Chondrocyte (in vitro differentiated cells): Measurements from ENCODE around the gene L1TD1. TPM values are rescaled to one million over a fixed set of nuclear protein-coding genes. Genes with fewer than 3 reads are reported as not detected.
"Not testable (repeated sequence)": the region's sequence is repeated elsewhere in the genome, so short reads cannot be mapped to it uniquely, and the experiment has no call there.

Source experiments
- DNase-seq: peaks from one replicate; pipeline ENCODE4 v3.0.0; 2021; ENCODE audit warnings: mixed read lengths, low spot score
- H3K27ac Mint-ChIP-seq: one replicate; pipeline ENCODE4 v1.8.0; 2021; ENCODE audit warnings: mild to moderate bottlenecking, moderate library complexity, mixed read lengths; ENCODE audit not compliant: unreplicated experiment
- H3K27me3 Mint-ChIP-seq: 2 replicates; pipeline ENCODE4 v1.8.0; 2021; ENCODE audit warnings: low read depth, mixed read lengths
- H3K36me3 Mint-ChIP-seq: 2 replicates; pipeline ENCODE4 v1.8.0; 2021; ENCODE audit warnings: low read depth, mixed read lengths
- H3K4me1 Mint-ChIP-seq: 2 replicates; pipeline ENCODE4 v1.8.0; 2021; ENCODE audit warnings: low read depth, mild to moderate bottlenecking, mixed read lengths
- H3K4me3 Mint-ChIP-seq: one replicate; pipeline ENCODE4 v1.8.0; 2021; ENCODE audit warnings: mild to moderate bottlenecking, moderate library complexity, mixed read lengths; ENCODE audit not compliant: unreplicated experiment
- H3K9me3 Mint-ChIP-seq: 2 replicates; pipeline ENCODE4 v1.8.0; 2021; ENCODE audit warnings: low read depth, mixed read lengths
- total RNA-seq: library from RNA; stranded (reverse); gene quantifications from 3 replicates; pipeline ENCODE4 v1.2.1, GENCODE V29; 2021
- TF ChIP-seq, protein P1 (sequence below): fragments of 200-600 bp; sonication (generic); IDR thresholded peaks from 2 replicates; pipeline ENCODE4 v1.5.0; 2021; ENCODE audit warnings: antibody characterized with exemption, mild to moderate bottlenecking, moderate library complexity

The L1TD1 gene
- total RNA-seq, 1 donor from 2014 or later: 0.12 TPM

DNA sequence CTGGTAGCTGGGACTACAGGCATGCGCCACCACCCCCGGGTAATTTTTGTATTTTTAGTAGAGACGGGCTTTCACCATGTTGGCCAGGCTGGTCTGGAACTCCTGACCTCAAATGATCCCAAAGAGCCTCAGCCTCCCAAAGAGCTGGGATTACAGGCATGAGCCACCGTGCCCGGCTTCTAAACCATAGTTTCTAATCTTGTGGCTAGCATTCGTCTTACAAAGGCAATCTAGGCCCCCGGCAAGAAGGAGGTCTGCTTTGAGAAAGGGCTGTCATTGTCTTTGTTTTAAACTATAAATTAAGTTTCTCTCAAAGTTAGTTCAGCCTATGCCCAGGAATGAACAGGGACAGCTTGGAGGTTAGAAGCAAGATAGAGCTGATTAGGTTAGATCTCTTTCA lies 10.3 kb upstream of the L1TD1 start:
- DNase-seq: no peak
- Mint-ChIP-seq H3K27me3 (peaks cover 2% of the 10 kb centered on the region), H3K27ac (no peak overlapping the region), H3K36me3 (no peaks in the 10 kb centered on the region), H3K4me3 (no peak overlapping the region), H3K4me1 (no peaks in the 10 kb centered on the region), H3K9me3 (no peaks in the 10 kb centered on the region)
- TF ChIP-seq, protein P1, sequence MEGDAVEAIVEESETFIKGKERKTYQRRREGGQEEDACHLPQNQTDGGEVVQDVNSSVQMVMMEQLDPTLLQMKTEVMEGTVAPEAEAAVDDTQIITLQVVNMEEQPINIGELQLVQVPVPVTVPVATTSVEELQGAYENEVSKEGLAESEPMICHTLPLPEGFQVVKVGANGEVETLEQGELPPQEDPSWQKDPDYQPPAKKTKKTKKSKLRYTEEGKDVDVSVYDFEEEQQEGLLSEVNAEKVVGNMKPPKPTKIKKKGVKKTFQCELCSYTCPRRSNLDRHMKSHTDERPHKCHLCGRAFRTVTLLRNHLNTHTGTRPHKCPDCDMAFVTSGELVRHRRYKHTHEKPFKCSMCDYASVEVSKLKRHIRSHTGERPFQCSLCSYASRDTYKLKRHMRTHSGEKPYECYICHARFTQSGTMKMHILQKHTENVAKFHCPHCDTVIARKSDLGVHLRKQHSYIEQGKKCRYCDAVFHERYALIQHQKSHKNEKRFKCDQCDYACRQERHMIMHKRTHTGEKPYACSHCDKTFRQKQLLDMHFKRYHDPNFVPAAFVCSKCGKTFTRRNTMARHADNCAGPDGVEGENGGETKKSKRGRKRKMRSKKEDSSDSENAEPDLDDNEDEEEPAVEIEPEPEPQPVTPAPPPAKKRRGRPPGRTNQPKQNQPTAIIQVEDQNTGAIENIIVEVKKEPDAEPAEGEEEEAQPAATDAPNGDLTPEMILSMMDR: no peak

DNA sequence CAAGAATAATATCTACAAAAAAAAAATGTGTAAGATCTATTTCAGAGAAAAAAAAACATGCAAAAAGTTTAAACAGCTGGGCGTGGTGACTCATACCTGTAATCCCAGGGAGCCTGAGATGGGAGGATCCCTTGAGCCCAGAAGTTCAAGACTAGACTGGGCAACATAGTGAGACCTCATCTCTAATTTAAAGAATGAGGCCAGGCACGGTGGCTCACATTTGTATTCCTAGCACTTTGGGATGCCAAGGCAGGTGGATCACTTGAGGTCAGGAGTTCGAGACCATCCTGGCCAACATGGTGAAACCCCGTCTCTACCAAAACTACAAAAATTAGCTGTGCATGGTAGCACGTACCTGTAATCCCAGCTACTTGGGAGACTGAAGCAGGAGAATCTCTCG lies 9.4 kb upstream of the L1TD1 start:
- H3K27me3 Mint-ChIP-seq, H3K9me3 Mint-ChIP-seq, DNase-seq, H3K4me1 Mint-ChIP-seq, H3K36me3 Mint-ChIP-seq, H3K27ac Mint-ChIP-seq, H3K4me3 Mint-ChIP-seq: not testable (repeated sequence)

DNA sequence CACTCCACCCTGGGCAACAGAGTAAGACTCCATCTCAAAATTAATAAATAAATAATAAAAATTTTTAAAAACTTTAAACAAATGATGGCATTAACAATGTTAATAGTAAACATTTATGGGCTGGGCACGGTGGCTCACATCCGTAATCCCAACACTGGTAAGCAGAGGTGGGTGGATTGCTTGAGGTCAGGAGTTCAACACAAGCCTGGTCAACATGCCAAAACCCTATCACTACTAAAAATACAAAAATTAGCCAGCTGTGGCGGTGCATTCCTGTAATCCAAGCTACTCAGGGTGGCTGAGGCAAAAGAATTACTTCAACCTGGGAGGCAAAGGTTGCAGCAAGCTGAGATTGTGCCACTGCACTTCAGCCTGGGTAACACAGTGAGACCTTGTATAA lies 9.0 kb upstream of the L1TD1 start:
- Mint-ChIP-seq H3K4me3 (no peak overlapping the region), H3K27me3 (peaks cover 2% of the 10 kb centered on the region), H3K9me3 (no peaks in the 10 kb centered on the region), H3K27ac (no peak overlapping the region), H3K36me3 (no peaks in the 10 kb centered on the region), H3K4me1 (no peaks in the 10 kb centered on the region)
- TF ChIP-seq, protein P1: no peak
- no peak for DNase-seq

DNA sequence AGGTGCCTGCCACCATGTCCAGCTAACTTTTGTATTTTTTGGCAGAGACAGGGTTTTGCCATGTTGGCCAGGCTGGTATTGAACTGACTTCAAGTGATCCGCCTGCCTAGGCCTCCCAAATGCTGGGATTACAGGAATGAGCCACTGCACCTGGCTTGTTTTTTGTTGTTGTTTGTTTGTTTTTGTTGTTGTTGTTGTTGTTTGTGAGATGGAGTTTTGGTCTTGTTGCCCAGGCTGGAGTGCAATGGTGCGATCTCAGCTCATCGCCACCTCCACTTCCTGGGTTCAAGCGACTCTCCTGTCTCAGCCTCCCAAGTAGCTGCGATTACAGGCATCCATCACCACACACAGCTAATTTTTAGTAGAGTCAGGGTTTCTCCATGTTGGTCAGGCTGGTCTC lies 7.1 kb upstream of the L1TD1 start:
- no peak for DNase-seq
- Mint-ChIP-seq H3K27me3 (no peaks in the 10 kb centered on the region), H3K4me1 (no peaks in the 10 kb centered on the region), H3K9me3 (no peaks in the 10 kb centered on the region), H3K36me3 (no peaks in the 10 kb centered on the region), H3K4me3 (no peak overlapping the region), H3K27ac (no peak overlapping the region)
- TF ChIP-seq, protein P1: no peak

DNA sequence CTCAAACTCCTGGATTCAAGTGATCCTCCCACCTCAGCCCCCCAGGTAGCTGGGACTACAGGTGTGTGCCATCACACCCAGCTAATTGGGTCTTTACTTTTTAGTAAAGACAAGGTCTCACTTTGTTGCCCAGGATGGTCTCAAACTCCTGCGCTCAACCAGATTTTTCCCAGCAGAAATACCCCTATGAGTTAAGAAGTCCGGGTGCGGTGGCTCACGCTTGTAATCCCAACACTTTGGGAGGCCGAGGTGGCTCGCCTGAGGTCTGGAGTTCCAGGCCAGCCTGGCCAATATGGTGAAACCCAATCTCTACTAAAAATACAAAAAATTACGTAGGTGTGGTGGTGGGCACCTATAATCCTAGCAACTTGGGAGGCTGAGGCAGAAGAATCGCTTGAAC lies 6.5 kb upstream of the L1TD1 start:
- no peaks in the 10 kb centered on the region for H3K9me3 Mint-ChIP-seq
- no peak for DNase-seq

DNA sequence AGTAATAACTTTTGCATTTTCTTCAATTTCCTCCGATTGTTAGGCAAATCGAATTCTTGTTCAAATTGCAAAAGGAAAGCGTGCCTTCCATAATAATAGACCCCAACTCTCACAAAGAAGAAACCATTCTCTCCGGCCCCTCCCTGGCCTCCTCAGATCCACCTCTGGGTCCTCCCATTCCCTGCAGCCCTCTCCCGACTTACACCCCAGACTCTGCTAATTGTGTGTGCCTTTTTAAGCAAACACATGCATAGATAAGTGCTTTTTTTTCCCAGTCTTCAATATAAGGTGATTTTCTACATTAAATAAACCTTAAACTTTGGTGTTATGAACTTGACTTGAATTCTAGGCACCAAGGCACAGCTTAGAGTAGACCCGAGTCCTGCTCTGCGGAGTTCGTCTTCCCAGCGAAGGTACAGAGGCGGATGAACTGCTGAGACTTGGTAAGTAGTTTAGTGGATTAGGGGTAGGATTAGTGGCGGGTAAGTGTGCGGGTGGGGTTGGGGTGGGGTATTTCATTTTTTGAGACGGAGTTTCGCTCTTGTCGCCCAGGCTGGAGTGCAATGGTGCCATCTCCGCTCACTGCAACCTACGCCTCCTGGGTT lies 1.5 kb downstream of the L1TD1 start:
- Mint-ChIP-seq H3K4me1 (peaks cover 10% of the 10 kb centered on the region), H3K4me3 (no peak overlapping the region), H3K27me3 (peaks cover 14% of the 10 kb centered on the region), H3K27ac (no peak overlapping the region), H3K9me3 (peaks cover 4% of the 10 kb centered on the region), H3K36me3 (peaks cover 3% of the 10 kb centered on the region)
- TF ChIP-seq, protein P1: no peak
- no peak for DNase-seq

More for the DNA sequence above, 6.5 kb upstream of the L1TD1 start:
- Mint-ChIP-seq H3K27ac (no peak overlapping the region), H3K27me3 (no peaks in the 10 kb centered on the region), H3K36me3 (no peaks in the 10 kb centered on the region), H3K4me1 (no peaks in the 10 kb centered on the region), H3K4me3 (no peak overlapping the region)
- TF ChIP-seq, protein P1: no peak
